Heart right ventricle (tissue), 16 donors: ENCODE results near the gene MIS18BP1. TPM values are rescaled to one million over a fixed set of nuclear protein-coding genes. Genes with fewer than 3 reads are reported as not detected.

Experiments used
- ATAC-seq, 8 donors: fragments of 200-7000 bp; cut with Tn5 transposase; one replicate each; pipeline ENCODE4 v1.9.1; 2020; ENCODE audit warnings: mild to moderate bottlenecking in 8 of 8, moderate library complexity in 8 of 8, moderate number of reproducible peaks in 1 of 8
- DNase-seq, 2 donors: peaks; one replicate each; pipeline ENCODE4 v3.0.0-alpha.2; 2020
- H3K27ac ChIP-seq, 10 donors: fragments of 200-600 bp; sonication (generic) in 2 of 10; one replicate each; pipeline versions ENCODE4 v1.5.0 to v1.8.0; 2020 to 2022; ENCODE audit warnings: mild to moderate bottlenecking in 3 of 10
- H3K27me3 ChIP-seq, 7 donors: fragments of 200-600 bp; one replicate each; pipeline ENCODE4 v1.8.0; 2021 to 2022; ENCODE audit warnings: mild to moderate bottlenecking in 2 of 7
- H3K36me3 ChIP-seq, 9 donors: fragments of 200-600 bp; sonication (generic) in 1 of 9; one replicate each; pipeline versions ENCODE4 v1.5.0 to v1.8.0; 2020 to 2022; ENCODE audit warnings: mild to moderate bottlenecking in 2 of 9
- H3K4me1 ChIP-seq, 9 donors: fragments of 200-600 bp; sonication (generic) in 1 of 9; one replicate each; pipeline versions ENCODE4 v1.5.0 to v1.8.0; 2020 to 2022; ENCODE audit warnings: mild to moderate bottlenecking in 4 of 9
- H3K4me3 ChIP-seq, 10 donors: fragments of 200-600 bp; sonication (generic) in 2 of 10; one replicate each; pipeline versions ENCODE4 v1.5.0 to v1.8.0; 2020 to 2022; ENCODE audit warnings: mild to moderate bottlenecking in 7 of 10, moderate library complexity in 2 of 10
- H3K9me3 ChIP-seq, 11 donors: fragments of 200-600 bp in 10 of 11; sonication (generic) in 2 of 11; one replicate each; pipeline versions ENCODE4 v1.5.0 to v1.8.0; 2013 to 2022; ENCODE audit warnings: mild to moderate bottlenecking in 2 of 11, control low read depth in 1 of 11, moderate library complexity in 1 of 11
- CTCF ChIP-seq, 9 donors: fragments of 200-600 bp; sonication (generic) in 2 of 9; IDR thresholded peaks; one replicate each; pipeline versions ENCODE4 v1.5.0 to v1.8.0; 2021 to 2022; ENCODE audit warnings: antibody characterized with exemption in 9 of 9, mild to moderate bottlenecking in 5 of 9, moderate library complexity in 1 of 9
- WGBS, 2 donors: extraction: QIAGEN DNeasy Blood & Tissue Kit; methylation state at CpG; one replicate each; pipeline ENCODE4 v1.1.7; 2013; ENCODE audit warnings: inconsistent platforms in 1 of 2; 5-methylcytosine and 5-hydroxymethylcytosine counted together
- intact Hi-C, 10 donors: fragments of 100-400 bp; cut with DNase I; formaldehyde crosslinking; loops; one replicate each; pipeline versions ENCODE4 v1.11.1 to v1.14.2; 2022
- polyA plus RNA-seq, 2 donors: library from polyadenylated mRNA; stranded (reverse); fragments of 200-250 nt; gene quantifications; one replicate each; pipeline ENCODE4 v1.2.3, GENCODE V29; 2013
- total RNA-seq, 10 donors: library from RNA; stranded (reverse); fragmentation: NEBNext Ultra II Directional in 3 of 10; extraction: Animal tissue kit (Norgen Biotek cat#: 25700) in 3 of 10; gene quantifications; one replicate each; pipeline versions ENCODE4 v1.2.1 to v1.2.4, GENCODE V29; 2021 to 2023
- donor health status: Arrhythmogenic right ventricular cardiomyopathy.
- donor health status: ischemic (EF 13 %, LVEDD 7.1; RV severe dilation, severe dysfunction).
- donor health status: healthy with polysubstance abuse.
- donor health status: DM: no; HTN: yes; CAD: no.
- donor health status: DM: no; HTN: no; CAD: no.
- donor health status: ischemic (EF 25% LVEDD 6.9; RV normal size, moderate dysfunction).
- donor health status: ischemic (EF 25% LVEDD 5.7; RV mildly dilated, moderate dysfunction).
- donor health status: healthy.
- donor health status: DM: yes; HTN: yes; CAD: no.
- donor health status: Ischemic cardiomyopathy.
- donor health status: ischemic (EF 35%, LVEDD 5.7; RV mildly dilated, moderate dysfunction).
- donor health status: nonischemic (EF 11% LVEDD 7.7; RV severe dilation, severe dysfunction).
- donor health status: DM: yes; HTN: yes; CAD: no.
- donor health status: PGD.
- donor health status: ischemic (EF 29% LVEDD 5.4; RV normal size, mild dysfunction).
- donor health status: nonischemic (EF 23%, LVEDD 6.1; RV moderate dilation, normal function).

MIS18BP1 gene
- total and polyA plus RNA-seq, 12 donors: 2.4 to 11.2 (median 7.4) TPM

- no peaks in the 10 kb centered on the region for H3K36me3 ChIP-seq
- no peaks in the 10 kb centered on the region for H3K9me3 ChIP-seq
- no peaks in the 10 kb centered on the region for H3K27me3 ChIP-seq
- intact Hi-C loops: no loop called here
- peak overlapping the region in 3 of 10 donors; percentile 31 to 38 (median 32) for H3K27ac ChIP-seq
- DNase-seq (no peak), ATAC-seq (no peak)
- TF ChIP-seq CTCF (IDR thresholded peaks at IDR 0.05): no peak
- 24 to 29% methylated on average over 1 of the region's 1 CpG for WGBS, 2 donors
- peaks cover 0 to 15% (median 5%) of the 10 kb centered on the region in 9 donors for H3K4me1 ChIP-seq
- H3K4me3 ChIP-seq: no peak overlapping the region
Observed at GRCh38 chr14:45270031-45270430, 17.0 kb upstream of the MIS18BP1 start.

GRCh38 chr14:45267071-45267470 lies 14.1 kb upstream of the MIS18BP1 start:
- Histone ChIP-seq H3K36me3 (no peaks in the 10 kb centered on the region), H3K4me3 (no peak overlapping the region), H3K9me3 (peaks cover 0 to 9% (median 0%) of the 10 kb centered on the region in 11 donors), H3K27me3 (no peaks in the 10 kb centered on the region), H3K27ac (peak overlapping the region in 6 of 10 donors; percentile 49 to 79 (median 76)), H3K4me1 (peaks cover 0 to 15% (median 5%) of the 10 kb centered on the region in 9 donors)
- TF ChIP-seq CTCF (IDR thresholded peaks at IDR 0.05): no peak
- intact Hi-C loops: loop anchor here in 9 of 10 donors (2.0 to 10.0 kb wide), 5 partner anchors 132 to 370 kb away; partner anchors contain the start of genes FANCM (in 1 of the 9) and FKBP3 (in 1 of the 9)
- DNase-seq (peak in 1 of 2 donors; percentile 18), ATAC-seq (peak; percentile 70 to 97 (median 91))

GRCh38 chr14:45262637-45263036 lies 9.6 kb upstream of the MIS18BP1 start:
- ATAC-seq (no peak), DNase-seq (no peak)
- no peak overlapping the region for H3K4me3 ChIP-seq
- no peaks in the 10 kb centered on the region for H3K27me3 ChIP-seq
- H3K4me1 ChIP-seq: peaks cover 0 to 8% (median 2%) of the 10 kb centered on the region in 9 donors
- no peak overlapping the region for H3K27ac ChIP-seq
- 85 to 86% methylated on average over 4 of the region's 4 CpGs for WGBS, 2 donors
- no peak for TF ChIP-seq CTCF (IDR thresholded peaks at IDR 0.05)
- no peaks in the 10 kb centered on the region for H3K36me3 ChIP-seq
- intact Hi-C loops: loop anchor here in 1 of 10 donors (10.0 kb wide), 1 partner anchor 348 kb away; no protein-coding TSS in a partner anchor
- peaks cover 0 to 34% (median 18%) of the 10 kb centered on the region in 11 donors for H3K9me3 ChIP-seq

- Histone ChIP-seq H3K9me3 (peaks cover 0 to 40% (median 24%) of the 10 kb centered on the region in 11 donors), H3K4me1 (no peaks in the 10 kb centered on the region), H3K4me3 (no peak overlapping the region), H3K27ac (no peak overlapping the region), H3K27me3 (no peaks in the 10 kb centered on the region), H3K36me3 (no peaks in the 10 kb centered on the region)
- intact Hi-C loops: loop anchor here in 1 of 10 donors (10.0 kb wide), 1 partner anchor 346 kb away; no protein-coding TSS in a partner anchor
- ATAC-seq (no peak), DNase-seq (no peak)
- 45 to 69% methylated on average over 2 of the region's 2 CpGs for WGBS, 2 donors
- no peak for TF ChIP-seq CTCF (IDR thresholded peaks at IDR 0.05)
Observed at GRCh38 chr14:45261209-45261608, 8.2 kb upstream of the MIS18BP1 start.
